Osteoblast (primary cell): ENCODE measurements around the gene ESD. TPM values are rescaled to one million over a fixed set of nuclear protein-coding genes. Genes with fewer than 3 reads are reported as not detected.

Experiments used
- DNase-seq: peaks from one replicate; pipeline ENCODE4 v3.0.0; 2011; ENCODE audit warnings: low spot score, mixed read lengths; ENCODE audit not compliant: insufficient read length; ENCODE audit errors: missing footprints
- H2AFZ ChIP-seq: 2 replicates; pipeline ENCODE4 v1.6.0; 2011; ENCODE audit warnings: mild to moderate bottlenecking, low read length
- H3K27ac ChIP-seq: 2 replicates; pipeline ENCODE4 v1.5.1; 2011; ENCODE audit warnings: mild to moderate bottlenecking, low read depth, low read length, moderate library complexity
- H3K27me3 ChIP-seq: 2 replicates; pipeline ENCODE4 v1.6.0; 2012; ENCODE audit warnings: mild to moderate bottlenecking, control low read depth, inconsistent platforms, low read length, moderate library complexity; ENCODE audit not compliant: insufficient read depth
- H3K36me3 ChIP-seq: 2 replicates; pipeline ENCODE4 v1.5.1; 2011; ENCODE audit warnings: mild to moderate bottlenecking, low read length, control low read depth, moderate library complexity; ENCODE audit not compliant: insufficient read depth
- H3K4me1 ChIP-seq: 2 replicates; pipeline ENCODE4 v1.5.1; 2011; ENCODE audit warnings: mild to moderate bottlenecking, low read length, control low read depth, moderate library complexity; ENCODE audit not compliant: insufficient read depth
- H3K4me2 ChIP-seq: 2 replicates; pipeline ENCODE4 v1.6.0; 2011; ENCODE audit warnings: mild to moderate bottlenecking, low read length; ENCODE audit not compliant: insufficient read depth
- H3K4me3 ChIP-seq: fragments of 200-600 bp; sonication (generic); 3 replicates; pipeline ENCODE4 v1.5.1; 2012; ENCODE audit warnings: mild to moderate bottlenecking, low read length, inconsistent platforms; ENCODE audit not compliant: insufficient read depth
- H3K79me2 ChIP-seq: 2 replicates; pipeline ENCODE4 v1.6.0; 2012; ENCODE audit warnings: mild to moderate bottlenecking, low read length, control low read depth, inconsistent platforms; ENCODE audit not compliant: insufficient read depth
- H3K9me3 ChIP-seq: 2 replicates; pipeline ENCODE4 v1.5.1; 2011; ENCODE audit warnings: low read depth, low read length, control low read depth
- H4K20me1 ChIP-seq: 2 replicates; pipeline ENCODE4 v1.6.0; 2012; ENCODE audit warnings: mild to moderate bottlenecking, low read length, control low read depth; ENCODE audit not compliant: insufficient read depth
- CTCF ChIP-seq: IDR thresholded peaks from 2 replicates; pipeline ENCODE4 v1.5.1; 2011; ENCODE audit warnings: mild to moderate bottlenecking, low read depth, low read length, moderate library complexity; ENCODE audit errors: extremely low read depth
- total RNA-seq: library from RNA; depleted of rRNA; stranded (reverse); fragments of >200 nt; gene quantifications from 2 replicates; pipeline ENCODE4 v1.2.3, GENCODE V29; 2012

Gene ESD
- total RNA-seq, 1 donor = 130 TPM

- Histone ChIP-seq H3K27me3 (peaks cover 5% of the 10 kb centered on the region), H3K36me3 (no peaks in the 10 kb centered on the region), H3K4me1 (no peaks in the 10 kb centered on the region), H3K4me3 (no peak overlapping the region), H4K20me1 (no peaks in the 10 kb centered on the region), H3K9me3 (no peaks in the 10 kb centered on the region), H3K4me2 (no peak overlapping the region), H3K79me2 (no peaks in the 10 kb centered on the region), H3K27ac (no peak overlapping the region), H2AFZ (no peak overlapping the region)
- TF ChIP-seq CTCF = no peak
- DNase-seq = no peak
These were observed 42.4 kb upstream of the ESD start for GRCh38 chr13:46839399-46839798.

GRCh38 chr13:46834657-46835056 lies 37.7 kb upstream of the ESD start:
- no peak for TF ChIP-seq CTCF
- Histone ChIP-seq H3K27ac (no peak overlapping the region), H3K4me1 (no peaks in the 10 kb centered on the region), H2AFZ (no peak overlapping the region), H3K36me3 (no peaks in the 10 kb centered on the region), H3K79me2 (no peaks in the 10 kb centered on the region), H3K9me3 (no peaks in the 10 kb centered on the region), H3K4me2 (no peak overlapping the region), H3K27me3 (peaks cover 8% of the 10 kb centered on the region), H4K20me1 (no peaks in the 10 kb centered on the region), H3K4me3 (no peak overlapping the region)
- no peak for DNase-seq

GRCh38 chr13:46831588-46832194 lies 34.7 kb upstream of the ESD start:
- Histone ChIP-seq H3K4me3 (no peak overlapping the region), H2AFZ (no peak overlapping the region), H3K9me3 (no peaks in the 10 kb centered on the region), H3K27me3 (peaks cover 3% of the 10 kb centered on the region), H3K4me2 (no peak overlapping the region), H3K36me3 (no peaks in the 10 kb centered on the region), H3K79me2 (no peaks in the 10 kb centered on the region), H3K4me1 (no peaks in the 10 kb centered on the region), H4K20me1 (no peaks in the 10 kb centered on the region), H3K27ac (no peak overlapping the region)
- DNase-seq = no peak
- peak; percentile 83 for TF ChIP-seq CTCF

GRCh38 chr13:46830405-46831005 lies 33.5 kb upstream of the ESD start:
- H3K4me2 ChIP-seq = no peak overlapping the region
- no peak overlapping the region for H3K27ac ChIP-seq
- no peaks in the 10 kb centered on the region for H3K36me3 ChIP-seq
- no peaks in the 10 kb centered on the region for H3K9me3 ChIP-seq
- peaks cover 3% of the 10 kb centered on the region for H3K27me3 ChIP-seq
- no peak for TF ChIP-seq CTCF
- no peak for DNase-seq
- H2AFZ ChIP-seq = no peak overlapping the region
- no peaks in the 10 kb centered on the region for H3K4me1 ChIP-seq
- no peak overlapping the region for H3K4me3 ChIP-seq
- H3K79me2 ChIP-seq = no peaks in the 10 kb centered on the region
- no peaks in the 10 kb centered on the region for H4K20me1 ChIP-seq
